OCI-LY3 (cell line): ENCODE data around the gene PTPRN2.

Experiments used
- H2AFZ ChIP-seq: fragments of 200-600, 300-600 bp; shearing (Covaris generic); 2 replicates; pipeline ENCODE4 v1.6.0; 2014; ENCODE audit warnings: antibody characterized with exemption, low read depth, low read length
- H3K27ac ChIP-seq: fragments of 200-600, 300-600 bp; sonication (generic); 2 replicates; pipeline ENCODE4 v1.5.1; 2014; ENCODE audit warnings: mild to moderate bottlenecking, low read length, moderate library complexity, mixed read lengths
- H3K27me3 ChIP-seq: fragments of 200-600, 300-600 bp; sonication (generic); 2 replicates; pipeline ENCODE4 v1.6.1; 2014; ENCODE audit warnings: low read depth, low read length, mixed read lengths
- H3K36me3 ChIP-seq: fragments of 200-600, 300-600 bp; sonication (generic); replicated peaks from 2 replicates; pipeline ENCODE3; 2014; ENCODE audit warnings: low read depth, low read length, mixed read lengths
- H3K4me1 ChIP-seq: fragments of 300-600, 200-600 bp; sonication (generic); 2 replicates; pipeline ENCODE4 v1.6.1; 2014; ENCODE audit warnings: low read length, mixed read lengths
- H3K4me2 ChIP-seq: fragments of 200-600, 300-600 bp; sonication (generic); 2 replicates; pipeline ENCODE4 v1.6.1; 2014; ENCODE audit warnings: low read length, mixed read lengths
- H3K4me3 ChIP-seq: fragments of 300-600, 200-600 bp; sonication (generic); 2 replicates; pipeline ENCODE4 v1.5.1; 2014; ENCODE audit warnings: antibody characterized with exemption, mild to moderate bottlenecking, low read length, moderate library complexity
- H3K79me2 ChIP-seq: fragments of 300-600, 200-600 bp; shearing (Covaris generic); 2 replicates; pipeline ENCODE4 v1.6.1; 2014; ENCODE audit warnings: mild to moderate bottlenecking, low read length, mixed read lengths
- H3K9ac ChIP-seq: fragments of 300-600, 200-600 bp; shearing (Covaris generic); 2 replicates; pipeline ENCODE4 v1.6.0; 2014; ENCODE audit warnings: mild to moderate bottlenecking, low read length, moderate library complexity
- H3K9me3 ChIP-seq: fragments of 200-600, 300-600 bp; shearing (Covaris generic); 2 replicates; pipeline ENCODE4 v1.6.1; 2014; ENCODE audit warnings: low read length, mixed read lengths; ENCODE audit not compliant: insufficient read depth
- H4K20me1 ChIP-seq: fragments of 200-600, 300-600 bp; sonication (generic); 2 replicates; pipeline ENCODE4 v1.6.1; 2016; ENCODE audit warnings: low read length, mixed read lengths; ENCODE audit not compliant: insufficient read depth
- EZH2phosphoT487 ChIP-seq: fragments of 200-600 bp; shearing (Covaris generic); IDR thresholded peaks from 2 replicates; pipeline ENCODE4 v1.6.1; 2018; ENCODE audit warnings: antibody characterized with exemption, mixed run types, low read depth
- TF ChIP-seq, protein P1 (sequence below): fragments of 200-600, 300-600 bp; sonication (generic); IDR thresholded peaks from 2 replicates; pipeline ENCODE4 v1.5.1; 2014; ENCODE audit warnings: antibody characterized with exemption, low read length, low read depth

PTPRN2 gene

DNA sequence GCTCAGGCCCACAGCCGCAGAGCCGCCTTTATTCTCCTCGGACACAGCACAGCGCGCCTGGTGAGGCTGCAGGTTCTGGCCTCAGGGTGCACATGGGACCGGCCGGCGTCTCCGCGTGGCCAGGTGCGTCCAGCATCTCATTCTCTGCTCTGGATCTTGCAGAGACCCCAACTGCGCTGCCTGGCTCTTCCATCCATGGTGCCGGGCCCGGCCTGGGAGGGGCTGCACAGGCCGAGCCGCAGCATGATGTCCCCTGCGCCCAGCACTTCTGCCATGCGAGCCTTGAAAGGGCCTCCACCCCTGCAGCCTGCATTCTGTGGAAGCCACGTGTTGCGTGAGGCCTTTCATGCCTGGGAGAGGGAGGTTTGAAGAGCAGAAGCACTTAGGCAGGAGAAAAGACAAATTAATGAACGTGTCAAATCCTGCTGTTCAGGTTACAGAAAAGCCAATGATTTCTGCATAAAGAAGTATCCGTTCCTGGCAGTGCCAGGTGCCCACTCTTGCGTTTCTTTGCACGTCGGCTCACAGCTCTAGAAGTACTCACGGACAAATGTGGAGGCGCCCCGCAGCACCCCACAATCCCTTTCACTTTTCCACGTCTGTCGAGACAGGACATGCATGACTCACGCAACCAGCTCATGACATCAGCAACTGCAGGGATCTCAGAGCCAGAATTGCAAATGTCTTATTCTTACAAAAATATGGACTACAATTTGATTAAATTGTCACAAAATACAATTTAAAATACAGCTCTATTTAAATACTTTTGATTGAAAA lies 679.4 kb downstream of the PTPRN2 start:
- TF ChIP-seq, protein P1, sequence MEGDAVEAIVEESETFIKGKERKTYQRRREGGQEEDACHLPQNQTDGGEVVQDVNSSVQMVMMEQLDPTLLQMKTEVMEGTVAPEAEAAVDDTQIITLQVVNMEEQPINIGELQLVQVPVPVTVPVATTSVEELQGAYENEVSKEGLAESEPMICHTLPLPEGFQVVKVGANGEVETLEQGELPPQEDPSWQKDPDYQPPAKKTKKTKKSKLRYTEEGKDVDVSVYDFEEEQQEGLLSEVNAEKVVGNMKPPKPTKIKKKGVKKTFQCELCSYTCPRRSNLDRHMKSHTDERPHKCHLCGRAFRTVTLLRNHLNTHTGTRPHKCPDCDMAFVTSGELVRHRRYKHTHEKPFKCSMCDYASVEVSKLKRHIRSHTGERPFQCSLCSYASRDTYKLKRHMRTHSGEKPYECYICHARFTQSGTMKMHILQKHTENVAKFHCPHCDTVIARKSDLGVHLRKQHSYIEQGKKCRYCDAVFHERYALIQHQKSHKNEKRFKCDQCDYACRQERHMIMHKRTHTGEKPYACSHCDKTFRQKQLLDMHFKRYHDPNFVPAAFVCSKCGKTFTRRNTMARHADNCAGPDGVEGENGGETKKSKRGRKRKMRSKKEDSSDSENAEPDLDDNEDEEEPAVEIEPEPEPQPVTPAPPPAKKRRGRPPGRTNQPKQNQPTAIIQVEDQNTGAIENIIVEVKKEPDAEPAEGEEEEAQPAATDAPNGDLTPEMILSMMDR = no peak
- no peak for TF ChIP-seq EZH2phosphoT487
- H3K9ac ChIP-seq = no peak overlapping the region
- H2AFZ ChIP-seq = no peak overlapping the region
- H3K27me3 ChIP-seq = no peaks in the 10 kb centered on the region
- no peak overlapping the region for H3K4me3 ChIP-seq
- H3K9me3 ChIP-seq = peaks cover 8% of the 10 kb centered on the region; the same call in 1 of the 2 replicates
- H3K4me2 ChIP-seq = no peak overlapping the region
- no peak overlapping the region for H3K27ac ChIP-seq
- no peaks in the 10 kb centered on the region for H3K36me3 ChIP-seq
- no peaks in the 10 kb centered on the region for H4K20me1 ChIP-seq
- no peaks in the 10 kb centered on the region for H3K79me2 ChIP-seq
- no peaks in the 10 kb centered on the region for H3K4me1 ChIP-seq

DNA sequence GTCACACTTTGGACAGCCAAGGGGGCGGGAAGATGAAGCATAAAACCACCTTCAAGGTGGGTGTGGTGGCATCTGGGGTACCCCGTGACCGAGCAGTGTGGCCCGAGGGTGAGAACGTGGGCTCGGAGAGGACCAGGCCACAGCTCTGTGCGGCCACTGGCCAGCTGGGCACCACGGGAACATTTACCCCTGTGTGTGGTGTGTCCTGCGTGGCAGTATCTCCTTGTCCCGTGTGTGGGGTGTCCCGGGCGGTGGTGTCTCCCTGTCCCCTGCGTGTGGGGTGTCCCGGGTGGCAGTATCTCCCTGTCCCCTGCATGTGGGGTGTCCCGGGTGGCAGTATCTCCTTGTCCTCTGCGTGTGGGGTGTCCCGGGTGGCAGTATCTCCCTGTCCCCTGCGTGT lies 680.5 kb downstream of the PTPRN2 start:
- TF ChIP-seq EZH2phosphoT487 = no peak
- TF ChIP-seq, protein P1 = no peak
- Histone ChIP-seq H3K9ac (no peak overlapping the region), H3K27me3 (no peaks in the 10 kb centered on the region), H3K4me1 (no peaks in the 10 kb centered on the region), H3K4me2 (no peak overlapping the region), H2AFZ (no peak overlapping the region), H3K36me3 (no peaks in the 10 kb centered on the region), H3K4me3 (no peak overlapping the region), H3K27ac (no peak overlapping the region), H4K20me1 (no peaks in the 10 kb centered on the region), H3K9me3 (peaks cover 8% of the 10 kb centered on the region), H3K79me2 (no peaks in the 10 kb centered on the region)

DNA sequence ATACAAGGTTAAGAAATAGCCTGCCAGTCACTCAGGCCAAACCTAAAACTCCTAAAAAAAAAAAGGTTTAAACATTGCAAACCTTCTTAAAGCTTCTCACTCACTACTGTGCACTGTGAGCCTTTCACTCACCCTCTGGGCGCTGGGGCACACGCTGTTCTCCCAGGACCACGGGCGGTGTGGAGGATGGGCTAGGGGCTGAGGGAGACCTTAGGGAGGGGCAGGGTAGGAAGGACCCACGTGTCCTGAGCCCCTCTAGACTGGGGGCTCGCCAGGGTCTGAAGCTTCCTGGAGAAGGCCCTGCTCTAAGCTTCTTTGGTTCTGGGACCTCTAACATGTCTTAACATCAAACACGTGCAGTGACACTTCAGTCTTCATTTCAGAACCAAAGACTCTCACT lies 681.0 kb downstream of the PTPRN2 start:
- Histone ChIP-seq H3K27ac (no peak overlapping the region), H3K4me3 (no peak overlapping the region), H3K79me2 (no peaks in the 10 kb centered on the region), H2AFZ (no peak overlapping the region), H3K9me3 (peaks cover 8% of the 10 kb centered on the region), H3K4me2 (no peak overlapping the region), H3K36me3 (no peaks in the 10 kb centered on the region), H3K27me3 (no peaks in the 10 kb centered on the region), H4K20me1 (no peaks in the 10 kb centered on the region), H3K9ac (no peak overlapping the region), H3K4me1 (no peaks in the 10 kb centered on the region)
- no peak for TF ChIP-seq EZH2phosphoT487
- TF ChIP-seq, protein P1 = no peak

DNA sequence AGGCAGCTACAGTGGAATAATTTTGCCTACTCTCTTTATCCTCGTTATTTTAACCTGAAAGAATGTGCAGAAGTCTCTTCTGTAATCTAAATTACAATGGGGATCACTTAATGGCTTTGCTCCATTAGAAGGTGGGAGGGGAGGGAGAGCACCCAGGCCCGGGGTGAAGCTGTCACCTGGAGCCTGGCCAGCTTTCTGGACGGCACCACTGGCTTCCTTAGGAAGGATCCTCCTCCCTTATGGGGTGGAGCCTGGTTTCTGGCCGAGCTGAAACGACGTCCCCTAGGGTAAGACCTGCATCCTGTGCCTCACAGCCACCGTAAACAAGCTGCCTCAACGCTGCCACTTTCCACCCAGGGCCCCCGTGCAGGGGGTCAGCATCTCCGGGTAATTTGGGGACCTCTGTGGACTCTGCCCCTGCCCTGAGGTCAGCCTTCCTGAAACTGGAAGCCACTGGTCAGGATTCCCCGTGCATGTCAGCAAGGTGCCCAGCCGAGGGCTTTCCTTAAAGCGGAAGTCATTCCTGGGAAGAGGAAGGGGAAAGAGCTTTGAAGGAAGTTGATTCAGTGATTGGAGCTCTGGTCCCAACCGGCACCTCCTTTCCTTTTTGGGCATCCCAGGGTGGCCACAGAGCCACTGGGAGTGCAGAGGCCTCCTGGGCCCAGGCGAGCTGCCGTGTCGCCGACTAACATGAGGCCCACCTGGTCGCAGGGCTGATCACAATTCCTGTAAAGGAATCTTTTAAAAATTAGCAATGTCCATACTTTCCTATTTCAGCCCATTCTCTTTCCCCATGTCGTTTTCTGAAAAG lies 681.8 kb downstream of the PTPRN2 start:
- Histone ChIP-seq H3K36me3 (no peaks in the 10 kb centered on the region), H3K79me2 (no peaks in the 10 kb centered on the region), H2AFZ (no peak overlapping the region), H3K27me3 (no peaks in the 10 kb centered on the region), H3K4me1 (no peaks in the 10 kb centered on the region), H3K9me3 (peaks cover 8% of the 10 kb centered on the region), H3K27ac (no peak overlapping the region), H3K4me2 (no peak overlapping the region), H3K9ac (no peak overlapping the region), H4K20me1 (no peaks in the 10 kb centered on the region), H3K4me3 (no peak overlapping the region)
- no peak for TF ChIP-seq EZH2phosphoT487
- TF ChIP-seq, protein P1 = no peak
